Measurements from ENCODE around the gene GNB4.
A peak's percentile ranks its signal among the peaks of the same experiment; 100 is the strongest.

Gene GNB4

DNA sequence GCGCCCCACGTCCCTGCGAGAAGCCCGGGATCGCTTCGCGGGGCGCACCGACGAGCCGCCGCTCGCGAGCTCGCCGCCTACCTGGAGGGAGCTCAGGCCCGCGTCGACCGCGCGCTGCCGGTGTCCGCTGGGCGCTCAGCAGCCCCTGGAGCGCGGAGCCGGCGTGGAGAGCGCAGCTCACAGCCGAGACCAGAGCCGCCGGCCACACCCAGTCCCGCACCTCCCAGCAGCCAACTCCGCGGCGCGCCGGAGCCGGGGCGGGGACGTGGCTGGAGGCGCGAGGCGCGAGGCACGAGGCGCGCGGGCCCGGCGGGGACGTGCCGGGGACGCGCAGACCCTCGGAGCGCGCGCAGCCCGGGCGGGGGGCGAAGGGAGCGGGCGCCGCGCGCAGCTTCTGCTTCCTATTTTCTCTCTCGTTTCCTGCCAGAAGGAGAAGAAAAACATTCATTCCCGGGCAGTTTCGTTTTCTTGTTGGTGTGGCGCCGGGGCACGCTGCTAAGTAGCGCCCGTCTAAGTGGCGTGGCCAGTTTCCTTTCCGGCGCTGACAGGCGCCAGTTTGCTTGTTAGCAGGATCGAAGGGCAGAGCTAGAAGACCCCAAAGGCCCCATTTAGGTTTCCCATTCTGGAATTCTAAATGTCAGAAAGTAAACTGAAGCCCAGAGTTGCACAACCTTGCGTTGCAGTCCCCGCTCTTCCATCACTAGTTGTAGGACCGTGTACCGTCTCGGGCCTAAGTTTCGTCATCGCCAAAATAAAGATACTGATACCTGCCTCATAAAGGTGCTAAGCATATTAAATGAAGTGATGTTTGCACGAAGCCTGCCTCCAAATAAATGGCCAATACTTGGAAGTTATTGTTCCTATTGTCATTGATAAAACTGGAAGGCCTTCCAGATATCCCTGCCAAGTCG lies at the start of gene GNB4:
Gene GNB4, minus strand, starts transcription at position 206 of the 911 bp plus-strand sequence. CDS start 25,270 bp downstream, outside the sequence.
- DNase-seq, result peak in 49 of 51 donors; percentile 16 to 81 (median 56)

DNA sequence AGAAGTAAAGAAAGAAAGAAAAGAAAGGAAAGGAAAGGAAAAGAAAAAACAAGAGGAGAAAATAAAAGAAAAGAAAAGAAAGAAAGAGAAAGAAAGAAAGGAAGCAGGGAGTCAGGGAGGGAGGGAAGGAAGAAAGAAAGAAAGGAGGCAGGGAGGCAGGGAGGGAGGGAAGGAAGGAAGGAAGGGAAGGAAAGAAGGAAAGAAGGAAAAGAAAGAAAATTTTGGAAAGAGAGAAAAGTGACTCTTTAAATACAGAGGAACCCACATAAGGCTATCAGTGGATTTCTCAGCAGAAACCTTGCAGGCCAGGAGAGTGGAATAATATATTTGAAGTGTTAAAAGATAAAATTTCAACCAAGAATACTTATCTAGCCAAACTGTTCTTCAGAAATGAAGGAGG lies 44.2 kb upstream of the GNB4 start:
- DNase-seq, result no peak

DNA sequence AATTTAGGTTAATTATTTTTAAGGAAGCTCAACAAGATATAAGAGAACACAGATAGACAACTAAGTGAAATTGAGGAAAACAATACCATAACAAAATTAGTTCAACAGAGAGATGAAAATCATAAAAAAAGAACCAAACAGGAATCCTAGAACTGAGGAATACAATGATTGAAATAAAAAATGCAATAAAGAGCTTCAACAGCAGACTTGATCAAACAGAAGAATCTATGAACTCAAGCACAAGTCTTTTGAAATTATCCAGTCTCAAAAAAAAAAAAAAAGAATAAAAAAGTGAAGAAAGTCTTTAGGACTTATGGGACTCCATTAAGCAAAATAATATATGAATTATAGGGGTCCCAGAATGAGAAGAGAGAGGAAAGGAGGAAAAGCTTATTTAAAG lies 42.0 kb upstream of the GNB4 start:
- DNase-seq, result no peak

DNA sequence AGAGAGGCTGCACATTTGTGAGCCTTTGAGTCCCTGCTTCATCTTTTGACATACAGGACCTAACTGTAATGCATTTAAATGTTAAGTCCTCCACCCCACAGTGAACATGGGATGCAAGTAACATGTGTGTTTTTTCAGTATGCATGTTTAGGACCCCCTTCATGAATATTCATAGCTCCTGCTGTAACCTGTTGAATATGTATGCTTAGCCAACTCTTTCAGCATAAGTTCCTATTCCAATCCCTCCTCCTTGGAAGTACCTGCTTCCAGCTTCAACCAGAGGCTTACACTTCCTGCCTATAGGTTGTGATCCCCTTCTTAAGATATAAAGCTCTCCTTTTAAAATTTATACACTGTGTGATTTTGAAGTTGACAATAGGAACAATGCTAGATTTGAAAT lies 36.9 kb upstream of the GNB4 start:
- no peak for DNase-seq

DNA sequence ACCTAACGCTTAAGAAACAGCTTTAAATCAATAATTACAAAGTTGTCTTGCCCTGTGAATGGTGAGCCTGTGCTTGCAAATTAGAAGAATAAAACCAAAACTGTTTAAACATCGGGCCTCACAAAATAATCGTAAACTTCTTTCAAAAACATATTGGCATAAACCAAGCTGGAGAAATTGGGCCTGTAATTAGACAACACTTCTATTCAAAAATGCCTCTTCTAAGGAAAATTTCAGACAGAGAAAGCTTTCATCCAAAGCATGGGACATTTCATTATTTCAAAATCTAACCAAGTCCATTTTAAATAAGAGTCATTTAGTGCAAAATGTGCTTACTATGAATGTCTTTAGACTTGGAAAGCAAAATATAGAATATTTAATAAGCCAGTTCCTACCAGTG lies 35.5 kb upstream of the GNB4 start:
- peak in 1 of 51 donors; percentile 2 for DNase-seq

DNA sequence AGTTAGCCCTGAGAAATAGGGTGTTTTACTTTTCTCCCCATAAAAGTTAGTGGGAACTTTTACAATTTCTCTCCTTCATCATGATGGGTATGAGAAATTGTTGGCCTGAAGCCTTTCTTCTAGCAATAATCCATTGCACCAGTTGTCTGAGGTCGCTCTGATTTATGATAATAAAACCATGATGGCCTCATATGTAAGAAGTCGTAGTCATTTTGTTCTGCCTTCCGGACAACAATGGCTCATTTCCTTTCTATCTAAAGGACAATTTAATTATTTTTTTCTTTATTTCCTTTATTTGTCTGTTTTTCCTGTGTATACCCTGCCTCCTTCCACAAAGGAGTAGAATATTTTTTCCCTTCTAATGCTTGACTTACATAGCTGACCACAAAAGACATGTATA lies 31.6 kb upstream of the GNB4 start:
- DNase-seq, result no peak

DNA sequence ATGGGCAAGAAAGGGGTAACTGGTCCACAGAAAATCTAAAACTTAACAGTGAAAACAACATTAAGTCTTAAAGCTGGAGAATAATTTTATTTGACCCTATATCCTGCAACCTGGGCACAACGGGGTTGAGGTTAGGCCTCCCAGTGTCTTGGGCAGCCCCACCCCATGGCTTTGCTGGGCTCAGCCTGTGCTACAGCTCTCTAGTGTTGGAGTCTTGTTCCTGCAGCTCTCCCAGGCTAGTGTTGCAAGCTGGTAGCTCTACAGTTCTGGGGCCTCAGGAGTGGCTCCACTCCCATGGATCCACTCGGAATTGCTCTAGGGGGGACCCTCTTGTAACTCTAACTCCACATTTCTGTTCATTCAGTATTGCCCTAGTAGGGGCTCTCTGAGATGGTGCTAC lies 24.9 kb upstream of the GNB4 start:
- DNase-seq, result no peak

DNA sequence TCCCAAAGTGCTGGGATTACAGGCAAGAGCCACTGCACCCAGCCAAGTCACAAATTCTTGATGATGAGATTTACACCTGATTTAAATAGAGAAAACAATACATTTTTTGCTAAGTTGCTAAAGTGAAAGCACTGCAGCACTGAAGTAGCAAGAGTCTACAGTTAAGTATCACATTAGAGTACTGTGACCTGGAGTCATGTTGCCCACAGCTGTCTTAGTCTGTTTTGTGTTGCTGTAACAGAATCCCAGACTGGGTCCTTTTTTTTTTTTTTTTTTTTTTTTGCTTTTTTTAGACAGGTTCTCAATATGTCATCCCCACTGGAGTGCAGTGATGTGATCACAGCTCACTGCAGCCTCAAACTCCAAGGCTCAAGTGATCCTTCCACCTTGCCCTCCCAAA lies 23.2 kb upstream of the GNB4 start:
- DNase-seq, result no peak

DNA sequence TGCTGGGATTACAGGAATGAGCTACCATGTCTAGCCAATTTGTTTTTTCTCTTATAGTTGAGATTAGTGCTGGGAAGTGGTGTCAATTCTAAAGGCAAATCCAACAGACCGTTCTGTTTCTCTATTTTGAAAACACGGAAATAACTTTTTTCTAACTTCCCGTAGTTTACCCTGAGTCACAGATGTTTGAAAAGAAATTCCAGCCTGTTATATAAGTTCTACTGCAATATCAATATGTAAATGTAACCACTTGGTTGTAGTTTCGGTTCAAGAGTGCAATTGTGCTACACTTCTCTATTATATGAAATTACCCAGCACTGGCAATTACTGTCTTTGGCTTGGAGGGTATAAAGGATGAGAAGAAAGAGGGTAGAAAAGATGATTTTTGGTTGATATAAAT lies 22.3 kb upstream of the GNB4 start:
- no peak for DNase-seq

DNA sequence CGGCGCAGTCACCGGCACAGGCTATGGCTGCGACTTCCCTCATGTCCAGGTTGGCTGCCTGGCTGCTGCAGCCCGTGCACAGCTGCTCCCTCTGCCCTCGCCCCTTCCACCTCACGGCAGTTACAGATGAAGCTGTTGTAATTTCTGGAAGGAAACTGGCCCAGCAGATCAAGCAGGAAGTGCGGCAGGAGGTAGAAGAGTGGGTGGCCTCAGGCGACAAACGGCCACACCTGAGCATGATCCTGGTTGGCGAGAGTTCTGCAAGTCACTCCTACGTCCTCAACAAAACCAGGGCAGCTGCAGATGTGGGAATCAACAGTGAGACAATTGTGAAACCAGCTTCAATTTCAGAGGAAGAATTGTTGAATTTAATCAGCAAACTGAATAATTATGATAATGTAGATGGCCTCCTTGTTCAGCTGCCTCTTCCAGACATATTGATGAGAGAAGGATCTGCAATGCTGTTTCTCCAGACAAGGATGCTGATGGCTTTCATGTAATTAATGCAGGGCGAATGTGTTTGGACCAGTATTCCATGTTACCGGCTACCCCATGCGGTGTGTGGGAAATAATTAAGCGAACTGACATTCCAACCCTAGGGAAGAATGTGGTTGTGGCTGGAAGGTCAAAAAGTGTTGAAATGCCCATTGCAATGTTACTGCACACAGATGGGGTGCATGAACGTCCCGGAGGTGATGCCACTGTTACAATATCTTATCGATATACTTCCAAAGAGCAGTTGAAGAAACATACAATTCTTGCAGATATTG lies 13.2 kb upstream of the GNB4 start:
- no peak for DNase-seq

DNA sequence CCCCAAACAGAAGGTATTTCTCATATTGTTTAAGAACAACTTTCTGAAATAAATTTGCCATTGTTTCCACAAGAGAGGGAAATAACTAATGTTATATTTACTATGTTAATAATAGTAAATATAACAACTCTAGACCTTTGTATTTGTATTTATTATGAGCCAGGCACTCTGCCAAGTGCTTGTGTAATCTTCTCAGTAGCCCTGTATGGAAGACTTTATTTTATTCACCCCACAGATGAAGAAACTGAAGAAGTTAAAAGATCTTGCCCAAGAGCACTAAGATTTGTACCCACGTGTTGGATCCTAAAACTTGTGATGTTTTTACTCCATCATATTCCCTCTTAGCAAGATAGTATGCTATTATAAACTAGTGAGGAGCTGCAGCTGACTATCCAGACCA lies 12.0 kb upstream of the GNB4 start:
- no peak for DNase-seq

DNA sequence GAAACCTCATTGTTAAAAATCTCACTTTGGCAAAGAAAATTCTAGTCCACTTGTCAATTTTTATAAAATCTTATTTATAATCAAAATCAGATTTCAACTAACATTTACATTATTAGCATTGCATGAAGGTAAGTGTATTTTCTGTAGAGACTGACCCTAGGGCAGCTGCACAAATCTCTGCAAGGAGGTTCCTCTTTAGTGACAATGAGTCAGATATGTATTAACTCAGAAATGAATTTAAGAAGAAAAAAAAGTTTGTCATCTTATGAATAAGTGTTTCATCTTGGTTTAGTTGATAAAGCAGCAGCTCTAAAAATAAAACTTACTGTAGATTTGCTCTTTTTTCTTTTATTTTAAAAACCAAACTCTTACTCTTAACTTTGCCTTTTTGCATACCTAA lies 9.0 kb upstream of the GNB4 start:
- DNase-seq, result no peak

DNA sequence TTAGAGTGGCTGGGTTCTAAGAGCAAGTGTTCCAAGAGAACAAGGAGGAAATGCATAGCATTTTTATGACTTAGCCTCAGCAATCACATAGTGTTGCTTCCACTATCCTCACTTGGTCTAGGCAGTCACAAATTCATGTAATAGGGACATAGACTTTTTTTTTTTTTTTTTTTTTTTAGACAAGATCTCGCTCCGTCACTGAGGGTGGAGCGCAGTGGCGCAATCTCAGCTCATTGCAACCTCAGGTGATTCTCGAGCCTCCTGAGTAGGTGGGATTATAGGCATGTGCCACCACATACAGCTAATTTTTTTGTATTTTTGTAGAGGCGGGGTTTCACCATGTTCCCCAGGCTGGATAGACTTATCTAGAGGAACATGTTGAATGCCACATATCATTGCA lies 4.7 kb upstream of the GNB4 start:
- DNase-seq, result no peak

DNA sequence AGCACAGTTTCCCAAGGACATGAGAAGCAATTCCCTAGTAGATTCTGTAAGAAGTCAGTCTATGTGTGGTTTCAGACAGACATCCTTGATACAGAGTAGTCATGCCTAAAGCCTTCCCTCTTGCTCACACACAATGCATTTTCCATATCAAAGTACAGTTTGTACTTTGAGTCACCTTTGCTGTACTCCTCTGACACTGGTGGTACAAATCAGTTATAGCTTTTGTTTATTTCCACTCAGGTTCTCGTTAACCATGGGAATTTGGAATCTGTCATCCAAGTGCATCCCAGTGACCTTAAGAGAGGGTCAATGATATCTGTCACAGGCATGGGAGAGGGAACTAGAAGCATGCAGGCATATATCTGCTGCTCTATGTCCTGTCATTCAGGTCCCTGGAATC lies 3.6 kb upstream of the GNB4 start:
- DNase-seq, result no peak

DNA sequence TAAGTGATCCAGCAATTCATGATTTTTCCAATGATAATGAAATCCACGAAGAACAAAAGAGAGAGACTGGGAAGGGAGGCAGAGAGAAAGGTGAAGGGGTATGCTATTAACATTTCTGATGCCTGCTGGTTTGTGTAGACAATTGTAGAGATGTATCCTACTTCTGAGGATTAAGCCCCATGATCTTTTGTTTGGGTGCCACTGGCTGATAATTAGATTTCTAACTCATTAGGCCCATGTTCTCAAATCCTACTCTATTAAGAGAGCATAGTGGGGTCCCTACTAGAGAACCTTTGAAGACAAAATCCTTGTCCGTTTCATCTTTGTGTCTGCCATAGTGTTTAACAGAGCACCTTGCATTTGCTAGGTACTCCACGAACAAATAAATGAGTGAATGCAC lies 2.7 kb upstream of the GNB4 start:
- no peak for DNase-seq

DNA sequence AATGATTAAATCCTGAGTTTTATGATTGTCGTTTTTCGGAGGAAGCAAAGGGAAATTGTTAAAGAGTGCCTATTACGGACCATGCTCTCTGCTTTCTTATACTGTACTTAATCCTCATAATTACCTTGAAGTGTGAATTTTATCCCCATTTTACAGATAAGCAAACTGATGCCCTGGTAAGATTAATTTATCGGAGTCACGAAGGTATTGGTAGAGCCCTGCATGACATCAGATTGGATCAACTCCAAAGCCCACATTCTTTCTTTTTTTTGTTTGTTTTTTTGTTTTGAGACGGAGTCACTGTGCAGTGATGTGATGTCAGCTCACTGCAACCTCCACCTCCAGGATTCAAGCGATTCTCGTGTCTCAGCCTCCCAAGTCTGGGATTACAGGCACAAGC lies 1.6 kb upstream of the GNB4 start:
- DNase-seq, result no peak

DNA sequence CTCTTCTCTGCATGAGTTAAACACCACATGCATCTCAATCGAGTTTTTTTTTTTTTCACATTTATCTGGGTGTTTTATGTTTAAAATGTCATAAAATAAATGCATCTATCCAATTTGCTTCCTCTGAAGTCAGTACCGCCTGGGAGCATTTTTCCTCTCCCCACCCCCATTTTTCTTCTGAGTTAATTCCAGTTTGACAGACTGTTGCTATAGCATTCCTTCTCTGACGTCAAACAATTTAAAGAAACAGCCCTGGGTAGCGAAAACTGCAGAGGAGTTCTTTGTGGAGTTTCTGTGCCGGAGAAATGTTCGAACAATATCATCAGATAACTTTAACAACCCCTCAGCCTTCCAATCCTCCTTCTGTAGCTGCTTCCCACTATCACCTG lies 900 bp upstream of the GNB4 start:
- DNase-seq, result peak in 1 of 51 donors; percentile 40

DNA sequence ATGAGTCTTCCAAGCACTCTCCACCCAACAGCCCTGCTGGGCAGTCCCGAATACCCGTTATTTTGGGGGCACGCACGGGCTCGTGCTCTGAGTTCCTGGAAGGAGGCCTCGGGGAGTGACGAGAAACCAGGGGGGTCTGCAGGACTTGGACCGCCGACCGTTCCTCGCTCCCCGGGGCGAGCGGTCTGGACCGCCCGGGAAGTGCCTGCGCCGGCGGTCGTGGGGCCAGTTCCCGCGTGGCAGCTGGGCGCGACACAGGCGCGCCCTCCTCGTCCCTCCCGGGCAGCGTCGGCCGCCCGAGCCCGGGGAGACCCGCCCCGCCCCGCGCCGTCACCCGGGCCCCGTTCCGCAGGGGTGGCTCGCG lies 387 bp downstream of the GNB4 start:
- peak in 26 of 51 donors; percentile 11 to 65 (median 48) for DNase-seq

DNA sequence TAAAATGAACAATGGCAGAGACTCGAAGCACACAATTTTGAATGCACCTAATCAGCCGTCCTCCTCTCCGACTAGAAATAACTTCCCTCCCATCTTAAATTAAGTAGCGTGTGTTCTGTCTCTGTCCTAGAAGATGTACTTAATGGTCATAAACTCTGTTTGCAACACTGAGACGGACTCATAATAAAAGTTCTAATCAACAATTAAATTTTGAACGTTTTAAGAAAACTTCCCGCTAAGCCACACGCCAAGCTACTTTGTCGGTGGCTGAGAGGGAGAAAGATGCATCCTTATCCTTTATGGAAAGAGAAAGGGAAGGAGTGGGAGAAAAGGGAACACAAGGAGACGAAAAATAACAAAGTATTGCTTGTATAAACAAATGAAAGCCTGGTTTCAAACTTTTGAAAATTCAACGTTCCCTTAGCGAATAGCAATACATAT lies 989 bp downstream of the GNB4 start:
- no peak for DNase-seq

DNA sequence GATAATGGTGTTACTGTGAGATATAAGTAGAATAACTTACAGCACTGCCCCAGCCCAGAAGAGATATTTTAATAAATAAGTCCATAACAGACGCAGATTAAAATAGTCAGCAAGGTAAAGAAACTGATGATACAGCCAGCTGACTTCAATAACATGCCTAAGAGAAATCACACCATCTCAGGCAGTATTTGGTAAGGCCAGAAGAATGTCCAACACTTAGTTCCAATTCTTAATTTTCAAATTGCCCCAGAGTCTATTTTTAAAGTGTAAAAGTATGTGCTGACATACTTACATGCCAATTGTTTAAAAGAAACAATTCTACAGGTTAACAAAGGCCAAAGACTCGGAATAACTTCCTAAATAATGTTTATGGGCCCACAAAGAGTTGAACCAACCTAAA lies 1.6 kb downstream of the GNB4 start:
- no peak for DNase-seq

DNA sequence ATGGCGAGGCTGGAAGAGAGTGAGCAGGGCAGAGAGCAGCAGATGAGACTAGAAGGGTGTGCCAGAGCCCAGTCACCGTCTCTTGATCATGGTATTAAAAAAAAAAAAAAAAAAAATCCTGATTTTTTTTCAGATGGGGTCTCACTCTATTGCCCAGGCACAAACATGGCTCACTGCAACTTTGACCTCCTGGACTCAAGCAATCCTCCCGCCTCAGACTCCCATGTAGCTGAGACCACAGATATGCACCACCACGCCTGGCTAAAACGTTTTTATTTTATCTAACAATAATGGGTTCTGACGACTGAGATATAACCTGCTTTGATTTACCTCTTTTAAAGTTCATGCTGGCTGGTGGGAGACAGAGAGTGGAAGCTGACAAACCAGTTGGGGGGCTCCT lies 4.0 kb downstream of the GNB4 start:
- no peak for DNase-seq

DNA sequence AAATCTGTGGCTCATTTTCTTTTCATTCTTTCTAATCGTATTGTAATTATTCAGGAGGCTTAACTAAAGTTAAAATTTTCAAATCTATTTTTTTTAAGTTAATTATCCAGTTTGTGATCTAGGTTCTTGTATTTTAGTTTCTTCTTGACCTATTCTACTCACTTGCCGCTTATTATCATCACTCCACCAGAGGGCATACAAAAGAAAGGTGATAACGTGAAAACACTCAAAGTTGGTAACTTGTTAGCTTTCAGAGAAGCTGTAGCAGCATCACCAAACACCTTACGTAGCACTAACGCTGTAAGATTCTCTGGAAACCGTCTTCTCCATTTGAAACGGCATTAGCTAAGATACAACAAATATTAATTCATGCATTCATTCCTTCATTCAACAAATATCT lies 4.8 kb downstream of the GNB4 start:
- DNase-seq, result no peak

DNA sequence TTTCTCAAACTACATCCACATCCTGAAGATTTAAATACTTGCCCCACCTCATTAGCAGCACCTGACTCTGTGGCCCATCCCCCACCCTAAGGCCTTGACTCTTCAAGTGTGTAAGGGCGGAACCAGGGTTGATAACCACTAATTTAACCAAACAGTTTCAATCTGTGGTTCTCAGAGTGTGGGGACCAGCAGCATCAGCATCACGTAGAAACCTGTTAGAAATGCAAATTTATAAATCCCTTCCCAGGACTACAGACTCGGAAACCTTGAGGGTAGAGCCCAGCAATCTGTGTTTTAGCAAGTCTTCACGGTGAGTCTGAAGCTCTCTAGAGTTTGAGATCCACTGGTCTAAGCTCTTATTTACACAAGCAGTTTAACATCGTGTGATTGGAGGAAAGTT lies 12.4 kb downstream of the GNB4 start:
- DNase-seq, result no peak

All from hypothalamus (tissue), 51 donors.